NK-92 treated with Interleukin-12 subunit alpha and Interleukin-12 subunit beta, amount 100 ng/mL, for 24 hours (cell line): ENCODE data around the gene PLEKHA6.

Experiments used
- DNase-seq: peaks from one replicate; lab custom pipeline; 2025; lab: John Stamatoyannopoulos, UW

PLEKHA6 gene

DNA sequence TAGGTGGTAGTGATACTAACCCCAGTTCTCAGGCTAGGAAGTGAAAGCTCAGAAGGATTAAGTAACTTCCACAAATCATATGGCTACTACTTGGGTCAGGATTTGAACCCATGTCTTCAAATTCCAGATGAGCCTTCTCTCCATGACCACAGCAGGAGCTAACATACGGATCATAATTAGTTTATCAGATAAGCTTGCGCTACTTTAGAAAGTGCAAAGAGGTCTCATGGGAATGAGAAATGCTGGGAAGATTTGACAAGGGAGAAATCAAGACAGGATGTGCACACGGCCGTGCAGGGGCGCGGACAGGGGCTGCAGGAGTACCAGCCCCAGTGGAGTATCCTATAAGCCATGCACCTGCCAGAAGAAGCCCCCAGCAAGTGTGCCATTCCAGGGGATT, 5.2 kb downstream of the PLEKHA6 start:
- no peak for DNase-seq

DNA sequence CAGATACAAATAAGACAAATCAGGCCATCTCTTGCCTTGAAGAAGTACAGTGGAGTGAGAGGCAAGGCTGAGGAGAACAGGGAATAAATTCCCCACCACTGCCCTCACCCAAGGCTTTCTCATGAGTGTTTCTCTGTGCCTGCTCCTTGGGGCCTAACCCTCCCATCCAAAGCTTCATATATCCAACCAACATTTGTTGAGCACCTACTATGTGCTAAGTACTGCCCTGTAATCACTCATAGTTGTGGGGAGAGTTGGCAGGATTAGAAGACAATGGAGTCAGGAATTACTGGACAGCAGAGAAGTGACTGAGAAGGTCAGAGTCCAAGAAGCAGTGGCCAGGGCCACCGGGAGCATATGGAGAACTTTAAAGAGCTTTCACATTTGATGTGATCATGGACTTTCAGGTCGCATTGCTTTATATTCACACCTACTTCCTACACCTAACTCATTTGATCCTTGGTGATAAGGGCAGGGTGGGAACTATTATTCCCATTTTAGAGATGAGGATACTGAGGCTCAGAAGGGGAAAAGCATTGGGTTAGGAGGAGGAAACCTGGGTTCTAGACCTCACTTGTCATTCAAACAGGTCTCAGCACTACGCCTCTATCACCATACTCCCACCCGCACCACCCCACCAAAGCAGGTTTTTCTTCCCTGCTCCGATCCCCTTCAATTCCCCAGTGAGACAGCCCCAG, 6.4 kb downstream of the PLEKHA6 start:
- no peak for DNase-seq

DNA sequence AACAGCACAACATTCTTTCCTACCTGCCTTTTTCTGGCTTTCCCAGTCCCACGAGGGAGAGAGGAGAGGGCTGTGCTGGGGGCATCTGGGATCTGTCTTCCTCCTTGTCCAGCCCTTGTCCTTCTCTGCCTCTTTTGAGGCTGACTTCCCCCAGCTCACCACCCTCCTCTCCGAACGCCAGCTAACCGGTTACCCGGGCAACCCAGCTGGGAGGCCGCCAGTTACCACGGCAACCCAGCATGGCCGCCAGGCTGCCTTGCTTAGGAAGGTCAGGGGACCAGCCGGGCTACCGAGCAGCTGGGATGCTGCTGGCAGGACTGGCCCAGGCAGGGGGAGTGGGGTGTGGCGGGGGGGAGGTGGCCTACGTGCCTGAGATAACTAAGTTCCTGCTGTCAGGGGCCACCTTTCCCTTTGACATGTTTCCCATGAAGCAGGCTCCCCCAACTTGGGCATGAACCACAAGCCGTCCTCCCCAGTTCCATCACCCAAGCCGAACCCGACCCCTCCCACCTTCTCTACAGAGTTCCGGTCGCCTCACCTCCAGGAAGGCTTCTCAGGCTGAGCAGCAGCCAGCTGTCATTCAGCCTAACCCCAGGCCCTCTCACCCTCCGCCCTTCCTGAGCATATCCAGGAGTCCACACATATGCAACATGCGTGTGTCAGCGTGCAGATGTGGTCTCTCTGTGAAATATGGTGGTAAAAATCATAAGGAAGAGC, 8.7 kb downstream of the PLEKHA6 start:
- DNase-seq = no peak

DNA sequence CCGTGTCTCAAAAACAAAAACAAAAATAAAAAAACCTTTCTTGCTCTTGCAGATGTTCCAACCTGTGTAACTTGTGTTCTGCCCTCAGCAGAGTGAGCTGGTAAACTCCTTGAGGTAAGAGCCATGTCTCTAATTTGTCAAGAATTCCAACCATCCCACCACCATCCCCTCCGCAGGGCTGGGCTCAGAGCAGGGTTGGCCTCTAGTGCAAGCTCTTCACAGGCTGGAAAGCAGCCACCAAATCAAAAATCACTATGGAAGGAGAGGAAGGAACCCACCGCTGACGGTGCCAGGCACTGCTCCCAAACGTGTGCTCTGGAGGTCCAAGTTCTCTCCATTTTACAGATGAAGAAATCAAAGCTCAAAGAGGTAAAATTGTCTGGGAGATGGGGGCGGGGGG, 9.4 kb downstream of the PLEKHA6 start:
- no peak for DNase-seq

DNA sequence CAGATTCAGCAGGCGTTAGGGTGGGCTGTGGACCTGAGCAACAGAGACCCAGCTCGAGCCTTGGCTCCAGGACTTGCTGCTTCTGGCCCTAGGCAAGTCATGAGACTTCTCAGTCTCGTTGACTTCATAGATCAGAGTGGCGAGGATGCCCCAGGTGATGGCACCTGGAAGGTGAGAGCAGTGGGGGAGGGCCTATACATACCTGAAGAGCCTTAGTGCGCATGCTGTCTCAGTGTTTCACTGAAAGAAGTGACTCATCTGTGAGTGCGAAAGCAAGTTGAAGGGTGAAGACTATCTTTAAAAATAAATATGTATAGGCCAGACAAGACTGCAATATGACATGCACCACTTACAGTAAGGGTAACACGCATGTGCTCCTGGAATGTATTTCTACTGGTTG, 10.1 kb downstream of the PLEKHA6 start:
- no peak for DNase-seq

DNA sequence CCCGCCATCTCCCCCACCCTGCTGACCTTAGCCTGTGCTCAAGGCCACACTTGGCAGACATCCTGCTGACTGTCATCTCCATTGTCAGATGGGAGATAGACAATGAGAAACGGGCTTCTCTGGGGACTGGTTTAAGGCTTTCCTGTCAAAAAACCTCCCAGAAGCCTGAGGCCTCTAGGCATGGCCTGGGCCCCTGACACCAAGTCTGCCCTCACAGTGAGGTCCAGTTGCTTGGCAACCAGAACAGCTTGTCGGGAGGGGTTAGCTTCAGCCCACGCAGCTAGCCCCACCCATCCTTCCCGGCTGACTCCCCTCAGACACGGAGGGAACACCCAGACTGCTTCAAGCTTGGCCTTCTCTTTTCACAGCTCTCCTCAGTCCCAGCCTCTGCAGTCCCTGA, 11.0 kb downstream of the PLEKHA6 start:
- DNase-seq = no peak

DNA sequence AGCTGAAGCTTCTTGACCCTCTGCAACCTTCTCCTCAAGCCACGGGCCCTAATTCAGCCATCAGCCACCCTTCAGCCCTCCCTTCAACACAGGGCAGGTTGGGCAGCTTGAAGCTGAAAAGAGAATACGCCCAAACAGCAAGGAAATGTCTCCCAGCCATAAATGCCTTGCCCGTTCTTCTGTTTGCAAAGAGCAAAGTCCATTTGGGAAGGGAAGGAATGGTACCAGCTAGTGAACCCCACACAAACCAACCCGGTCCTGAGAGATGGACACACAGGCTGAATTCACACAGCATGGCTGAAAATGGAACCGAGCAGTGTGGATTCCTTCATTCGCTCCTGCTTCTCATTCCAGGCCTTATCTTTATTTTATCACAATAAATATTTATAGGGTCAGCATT, 11.5 kb downstream of the PLEKHA6 start:
- DNase-seq = no peak

DNA sequence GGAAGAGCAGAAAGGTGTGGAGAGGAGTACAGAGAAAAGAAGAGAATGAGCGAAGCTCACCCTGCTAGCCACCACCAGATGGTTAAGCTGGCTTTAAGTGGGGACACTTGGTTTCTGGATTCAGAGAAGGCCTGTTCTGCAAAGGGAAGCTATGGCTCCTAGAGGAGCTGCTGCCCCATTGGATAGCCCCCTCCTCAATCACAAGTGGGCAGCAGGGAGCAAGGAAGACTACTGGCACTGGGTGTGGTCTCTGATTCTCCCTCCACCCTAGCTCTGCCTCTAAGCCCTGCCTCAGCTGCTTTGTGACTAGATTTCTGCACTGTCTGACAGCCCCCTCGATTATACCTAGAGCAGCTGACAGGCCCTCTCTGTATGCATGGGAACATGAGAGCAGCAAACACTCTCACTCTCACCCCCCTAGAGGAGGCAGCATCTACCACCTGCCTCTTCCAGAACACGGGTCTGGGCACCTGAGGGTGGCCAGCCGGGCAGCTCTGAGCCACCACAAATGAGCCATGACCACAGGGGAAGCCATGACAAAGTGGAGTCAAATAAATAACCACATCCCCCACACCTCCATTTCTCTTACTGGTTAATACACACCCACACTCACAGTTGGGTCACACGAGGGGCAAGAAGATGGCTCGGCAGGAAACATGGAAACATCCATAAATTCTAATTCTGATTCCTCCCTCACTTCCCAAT, 13.6 kb downstream of the PLEKHA6 start:
- no peak for DNase-seq

DNA sequence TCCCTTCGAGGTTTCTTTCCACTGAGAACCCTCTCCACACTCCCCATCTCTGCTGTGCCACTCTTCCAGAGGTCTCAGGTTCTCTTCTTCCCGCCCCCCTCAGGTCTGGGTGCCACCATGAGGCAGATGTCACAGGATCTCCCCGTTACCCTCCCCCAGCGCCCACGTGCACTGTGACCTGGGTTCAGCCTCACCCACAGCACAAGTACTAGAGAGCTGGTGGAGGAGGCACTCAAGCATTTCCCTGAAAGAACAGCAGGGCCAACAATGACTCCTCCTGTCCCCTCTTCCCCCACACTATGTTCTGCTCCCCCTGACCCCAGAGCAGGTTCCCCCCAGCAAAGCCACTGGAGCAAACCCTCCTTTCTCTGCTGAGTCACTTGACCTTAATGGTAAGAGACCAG, 14.3 kb downstream of the PLEKHA6 start:
- no peak for DNase-seq

DNA sequence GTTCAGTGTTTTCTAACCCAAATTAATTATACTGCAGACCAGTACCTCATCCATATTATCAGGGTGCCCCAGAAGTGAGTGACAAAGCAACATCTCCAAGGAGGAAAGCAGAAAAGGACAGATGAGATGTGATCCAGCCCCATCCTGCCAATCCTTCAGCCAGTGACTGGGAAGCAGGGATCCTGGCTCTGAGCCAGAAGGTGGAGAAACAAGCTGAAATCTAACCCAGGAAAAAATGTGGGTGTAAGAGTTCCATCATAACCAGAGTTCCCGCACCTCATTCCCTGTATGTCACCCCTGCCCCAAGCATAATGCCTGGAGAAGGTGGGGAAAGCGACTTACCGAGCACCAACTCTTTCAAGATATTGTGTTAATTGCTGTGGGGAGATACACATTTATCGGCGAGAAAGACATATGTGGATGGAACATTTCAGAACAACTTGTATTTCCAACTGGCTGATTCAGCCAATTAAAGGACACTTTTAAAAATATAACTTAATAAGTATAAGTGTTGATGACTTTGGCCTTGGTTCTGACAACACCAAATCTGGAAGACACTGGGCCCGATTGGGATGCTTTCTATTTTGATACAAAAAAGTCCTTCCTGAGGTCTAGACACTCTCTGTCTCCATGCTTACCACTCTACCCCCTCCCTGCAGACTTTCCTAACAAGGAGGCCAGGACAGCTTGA, 14.9 kb downstream of the PLEKHA6 start:
- DNase-seq = no peak

DNA sequence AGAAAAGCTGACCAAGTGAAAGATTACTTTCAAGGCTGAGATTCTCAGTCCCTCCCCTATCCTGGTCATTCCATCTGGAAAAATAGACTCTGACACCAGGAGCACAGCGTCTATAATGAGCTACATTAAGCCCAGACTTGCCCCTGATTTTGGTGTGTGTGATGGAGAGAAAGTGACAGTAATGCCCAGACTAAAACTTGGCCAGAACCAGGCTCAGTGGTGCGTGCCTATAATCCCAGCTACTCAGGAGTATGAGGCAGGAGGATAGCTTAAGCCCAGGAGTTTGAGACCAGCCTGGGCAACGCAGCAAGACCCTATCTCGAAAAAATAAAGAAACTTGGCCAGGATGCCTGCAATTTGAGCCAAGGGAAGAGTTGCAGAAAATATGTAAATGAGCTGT, 15.9 kb downstream of the PLEKHA6 start:
- DNase-seq = no peak

DNA sequence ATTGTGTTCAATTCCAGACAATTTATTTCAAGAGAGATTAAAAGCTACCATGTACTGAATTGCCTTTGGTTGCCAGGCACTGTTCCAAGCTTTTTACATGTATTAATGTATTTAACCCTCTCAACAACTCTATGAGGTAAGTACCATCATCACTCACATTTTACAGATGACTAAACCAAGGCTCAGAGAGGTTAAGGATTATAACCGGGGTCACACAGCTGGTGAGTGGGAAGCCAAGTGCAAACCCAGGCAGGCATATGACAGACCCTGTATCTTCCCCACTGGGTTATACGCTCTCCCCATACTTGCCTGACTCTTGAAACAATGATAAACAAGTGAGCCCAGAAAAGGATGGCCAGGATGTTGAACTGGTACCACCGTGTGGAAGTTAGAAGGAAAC, 16.5 kb downstream of the PLEKHA6 start:
- no peak for DNase-seq

DNA sequence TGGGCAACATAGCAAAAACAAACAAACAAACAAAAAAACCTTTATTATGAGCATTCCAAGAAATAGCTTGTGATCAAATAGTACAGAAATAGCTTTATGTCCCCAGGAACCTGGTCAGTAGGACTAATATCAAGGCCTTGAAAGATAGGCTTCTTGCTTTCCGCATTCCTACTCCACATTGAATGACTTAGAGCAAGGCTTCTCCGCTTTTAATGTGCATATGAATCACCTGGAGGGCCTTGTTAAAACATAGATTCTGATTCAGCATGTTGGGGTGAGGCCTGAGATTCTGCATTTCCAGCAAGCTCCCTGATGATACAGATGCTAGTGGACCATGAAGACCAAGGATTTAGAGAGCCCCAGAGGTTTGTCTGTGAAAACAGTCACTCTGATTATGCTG, 17.4 kb downstream of the PLEKHA6 start:
- no peak for DNase-seq

DNA sequence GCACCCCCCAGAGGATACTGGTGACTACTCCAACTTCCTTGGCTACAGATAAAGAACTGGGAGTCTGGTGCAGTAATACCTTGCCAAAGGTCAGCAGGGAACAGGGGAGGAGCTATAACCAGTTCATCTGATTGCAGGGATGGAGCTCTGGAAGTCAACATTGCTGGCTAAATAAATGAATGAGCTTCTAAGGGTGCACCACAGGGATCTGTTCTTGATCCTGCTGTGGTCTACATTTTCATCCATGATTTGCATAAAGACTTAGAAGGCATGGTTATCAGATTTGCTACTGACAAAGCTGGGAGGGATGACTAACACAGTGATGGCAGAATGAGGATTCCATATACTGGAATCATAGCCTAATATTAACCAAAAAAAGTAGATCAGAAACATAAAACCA, 18.3 kb downstream of the PLEKHA6 start:
- DNase-seq = no peak

DNA sequence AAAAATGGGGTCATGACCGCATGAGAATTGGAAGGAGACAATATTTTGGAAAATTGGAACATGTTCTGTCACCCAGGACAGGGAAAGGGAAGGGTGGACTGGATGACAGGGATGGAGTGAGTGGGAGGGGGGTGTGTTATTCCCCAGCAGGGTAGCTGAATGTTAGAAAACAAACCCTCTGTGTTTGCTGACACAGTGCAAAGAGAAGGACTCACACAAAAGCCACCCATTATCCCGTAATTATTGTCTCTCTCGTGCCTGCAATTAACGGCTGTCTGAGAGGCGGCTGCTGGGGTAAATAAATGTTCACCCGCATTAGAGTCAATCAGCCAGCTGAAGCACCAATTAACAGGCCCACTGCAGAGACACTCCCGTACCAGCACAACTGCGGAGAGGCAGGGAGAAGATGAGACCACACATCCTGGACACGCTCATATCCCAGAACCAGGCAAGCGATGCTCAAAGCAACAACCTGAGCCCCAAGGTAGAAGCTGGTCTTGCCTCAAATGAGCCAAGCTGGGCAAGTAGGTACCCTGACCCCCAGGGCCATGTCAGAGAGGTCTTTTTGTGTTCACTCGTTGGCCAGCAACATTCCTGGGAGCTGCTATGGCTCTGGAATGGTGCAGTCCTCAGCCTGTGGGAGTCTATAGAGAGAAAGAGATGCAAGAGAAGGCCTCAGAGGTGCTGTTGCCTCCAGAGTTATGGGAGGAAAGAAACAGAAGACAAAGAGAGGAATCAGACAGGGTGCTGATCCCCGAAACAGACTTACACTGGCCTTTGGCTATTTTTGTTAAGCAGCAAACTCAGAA, 19.4 kb downstream of the PLEKHA6 start:
- DNase-seq = no peak

DNA sequence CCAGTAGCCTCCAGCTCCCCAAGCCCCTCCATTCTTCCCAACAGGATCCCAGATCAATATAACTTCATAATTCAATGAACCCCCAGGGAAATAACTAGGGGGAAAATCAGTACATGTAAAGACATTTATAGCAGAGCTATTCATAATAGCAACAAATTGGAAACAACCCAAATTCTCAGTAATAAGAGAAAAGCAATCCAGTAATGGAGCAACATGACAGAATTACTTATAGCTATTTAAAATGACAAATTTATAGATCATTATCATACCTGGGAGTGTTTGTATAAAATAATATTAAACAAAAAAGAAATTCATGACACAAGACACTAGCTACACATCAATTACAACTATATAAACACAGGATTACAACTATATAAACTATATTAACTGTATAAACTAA, 20.2 kb downstream of the PLEKHA6 start:
- DNase-seq = no peak

DNA sequence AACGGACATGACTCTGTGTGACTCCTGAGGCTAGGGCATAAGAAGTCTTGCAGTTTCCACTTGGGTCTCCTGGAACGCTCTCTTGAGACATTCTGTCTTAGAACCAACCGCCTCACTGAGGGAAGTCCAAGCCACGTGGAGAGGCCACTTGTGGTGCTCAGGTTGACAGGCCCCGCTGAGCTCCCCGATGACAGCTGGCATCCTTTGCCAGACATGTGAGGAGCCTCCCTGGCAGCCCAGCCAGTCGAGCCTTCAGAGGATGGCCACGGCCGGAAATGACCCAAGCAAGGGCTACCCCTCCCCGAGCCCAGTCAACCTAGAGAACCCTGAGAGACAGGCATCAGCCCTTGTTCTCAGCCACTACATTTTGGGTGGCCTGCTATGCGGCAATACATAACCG, 20.7 kb downstream of the PLEKHA6 start:
- no peak for DNase-seq

DNA sequence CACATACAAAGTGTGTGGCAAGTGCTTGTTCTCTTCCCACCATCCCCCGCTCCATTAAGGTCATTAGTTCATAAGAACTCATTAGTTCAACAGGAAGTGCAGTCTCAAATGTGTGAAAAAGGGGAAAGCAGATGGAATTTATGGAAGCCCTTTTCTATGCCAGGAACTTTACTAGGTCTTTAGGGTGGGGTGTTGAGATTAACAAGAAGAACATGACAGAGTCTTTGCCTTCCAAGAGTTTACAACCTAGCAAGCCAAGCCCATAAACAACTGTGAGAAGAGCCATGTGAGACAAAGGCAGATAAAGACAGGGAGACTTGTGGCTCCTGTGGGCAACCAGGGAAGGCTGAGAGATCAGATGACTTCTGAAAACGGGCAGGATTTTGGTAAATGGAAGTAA, 21.4 kb downstream of the PLEKHA6 start:
- no peak for DNase-seq

DNA sequence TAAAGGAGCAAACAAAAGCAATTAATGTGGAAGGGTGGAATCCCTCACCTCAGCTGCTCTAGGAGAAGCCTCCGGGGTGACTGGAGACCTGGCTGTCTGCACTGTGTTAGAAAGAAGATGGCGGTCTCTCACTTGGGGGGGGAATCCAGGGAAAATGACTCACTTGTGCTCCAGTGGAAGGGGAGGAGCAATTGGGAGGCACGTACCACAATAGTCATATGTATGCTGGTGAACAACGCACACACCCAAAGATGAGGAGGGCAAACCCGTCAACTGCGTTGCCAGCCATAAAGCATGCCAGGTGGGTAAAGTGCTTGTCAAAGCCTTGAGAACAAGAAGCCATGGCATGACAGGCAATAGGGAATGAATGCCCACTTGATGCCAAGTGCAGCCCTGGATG, 22.1 kb downstream of the PLEKHA6 start:
- DNase-seq = no peak

DNA sequence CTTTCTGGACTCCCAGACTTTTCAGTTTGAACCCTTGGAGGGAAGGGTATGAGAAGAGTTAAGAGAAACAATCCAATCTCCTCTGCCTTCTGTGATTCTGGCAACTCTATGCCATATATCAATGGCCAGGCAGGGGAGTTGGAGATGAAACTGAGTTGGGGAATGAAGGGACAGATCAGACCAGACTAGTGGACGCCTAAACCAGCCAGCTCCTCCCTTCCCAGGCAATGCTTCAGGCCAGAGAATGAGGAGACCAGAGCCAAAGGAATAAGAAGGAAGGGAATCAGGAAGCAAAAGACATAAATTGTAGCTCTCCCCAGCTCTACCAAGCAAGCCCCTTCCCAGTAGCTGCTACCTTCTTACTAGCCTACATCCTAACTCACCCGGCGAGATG, 22.7 kb downstream of the PLEKHA6 start:
- no peak for DNase-seq

DNA sequence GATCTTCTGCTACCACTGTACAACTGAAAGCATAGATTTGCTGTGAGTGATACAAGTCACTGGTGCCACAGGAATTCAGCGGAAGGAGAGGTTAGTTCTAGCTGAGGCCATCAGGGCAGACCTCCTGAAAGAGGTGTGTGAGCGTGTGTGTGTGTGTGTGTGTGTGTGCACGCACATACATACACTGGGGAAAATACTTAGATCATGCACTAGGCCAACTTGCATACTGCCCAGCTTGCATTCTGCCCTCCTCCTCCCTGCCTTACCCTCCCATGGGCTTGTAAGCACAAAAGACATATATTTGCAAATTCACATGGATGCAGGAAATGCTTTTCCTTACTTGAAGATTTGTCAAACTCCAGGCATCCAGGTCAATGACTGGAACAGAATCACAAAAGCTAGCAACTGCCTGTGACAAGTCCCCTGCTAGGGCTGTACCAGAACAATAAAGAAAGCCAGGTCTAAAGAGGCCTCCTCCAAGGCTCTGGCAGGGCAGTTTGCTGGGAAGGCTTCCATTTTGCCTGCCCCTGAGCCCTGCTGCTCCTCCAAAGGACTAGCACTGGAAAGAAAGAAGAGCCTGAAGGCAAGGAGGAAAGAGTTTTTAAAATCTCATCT, 23.2 kb downstream of the PLEKHA6 start:
- DNase-seq = no peak

DNA sequence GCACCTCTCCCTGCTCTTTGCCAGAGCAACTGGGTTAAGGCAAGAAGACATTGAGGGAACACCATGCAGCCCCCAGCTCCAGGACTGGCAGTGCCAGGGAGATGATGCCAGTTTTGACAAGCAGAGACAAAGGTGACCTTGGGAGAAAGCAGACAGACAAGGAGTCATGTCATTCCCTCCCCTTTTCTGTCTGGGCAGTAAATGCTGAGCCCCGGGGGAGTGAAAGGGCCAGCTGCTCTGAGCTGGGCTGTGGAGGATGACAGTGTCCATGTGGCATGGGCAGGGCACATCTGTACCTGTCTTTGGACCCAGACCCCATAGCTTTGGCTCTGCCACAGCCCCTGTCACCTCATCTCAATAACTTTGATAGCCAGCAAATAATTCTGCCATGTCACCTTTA, 24.2 kb downstream of the PLEKHA6 start:
- DNase-seq = no peak
